HG03103 (cell line): ENCODE measurements around the gene TOR1A.
"Not testable (repeated sequence)": the region's sequence is repeated elsewhere in the genome, so short reads cannot be mapped to it uniquely, and the experiment has no call there.

Source experiments
- ATAC-seq: cut with Tn5 transposase; IDR thresholded peaks from one replicate; pipeline ENCODE4 v1.9.1; 2021; ENCODE audit warnings: low read depth; ENCODE audit not compliant: unreplicated experiment

The TOR1A gene

DNA sequence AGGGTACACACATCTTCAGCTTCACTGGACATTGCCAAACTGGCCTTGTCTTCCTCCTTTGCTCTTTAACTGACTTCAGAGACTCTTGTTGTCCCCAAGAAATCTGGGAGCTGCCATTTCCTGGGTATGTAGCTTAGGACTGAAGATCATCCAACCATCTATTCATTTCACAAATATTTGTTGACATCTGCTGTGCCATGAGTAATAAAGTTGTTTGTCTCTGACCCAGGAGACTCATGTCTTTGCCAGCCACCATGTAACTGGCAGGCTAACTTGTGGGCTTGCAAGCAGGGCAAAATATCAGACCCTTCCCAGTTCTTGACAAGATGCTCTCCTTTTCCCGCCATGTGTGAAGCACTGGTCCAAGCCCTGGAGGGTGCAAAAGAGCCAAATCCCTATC is 38.1 kb downstream of the TOR1A start:
- ATAC-seq: no peak

DNA sequence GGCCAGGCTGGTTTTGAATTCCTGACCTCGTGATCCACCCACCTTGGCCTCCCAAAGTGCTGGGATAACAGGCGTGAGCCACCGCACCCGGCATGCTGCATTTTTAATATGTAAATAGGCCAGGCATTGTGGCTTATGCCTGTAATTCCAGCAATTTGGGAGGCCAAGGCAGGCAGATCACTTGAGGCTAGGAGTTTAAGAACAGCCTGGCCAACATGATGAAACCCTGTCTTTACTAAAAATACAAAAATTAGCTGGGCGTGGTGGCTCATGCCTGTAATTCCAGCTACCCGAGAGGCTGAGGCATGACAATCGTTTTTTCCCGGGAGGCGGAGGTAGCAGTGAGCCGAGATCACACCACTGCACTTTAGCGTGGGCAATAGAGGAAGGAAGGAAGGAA is 39.0 kb downstream of the TOR1A start:
- not testable (repeated sequence) for ATAC-seq

DNA sequence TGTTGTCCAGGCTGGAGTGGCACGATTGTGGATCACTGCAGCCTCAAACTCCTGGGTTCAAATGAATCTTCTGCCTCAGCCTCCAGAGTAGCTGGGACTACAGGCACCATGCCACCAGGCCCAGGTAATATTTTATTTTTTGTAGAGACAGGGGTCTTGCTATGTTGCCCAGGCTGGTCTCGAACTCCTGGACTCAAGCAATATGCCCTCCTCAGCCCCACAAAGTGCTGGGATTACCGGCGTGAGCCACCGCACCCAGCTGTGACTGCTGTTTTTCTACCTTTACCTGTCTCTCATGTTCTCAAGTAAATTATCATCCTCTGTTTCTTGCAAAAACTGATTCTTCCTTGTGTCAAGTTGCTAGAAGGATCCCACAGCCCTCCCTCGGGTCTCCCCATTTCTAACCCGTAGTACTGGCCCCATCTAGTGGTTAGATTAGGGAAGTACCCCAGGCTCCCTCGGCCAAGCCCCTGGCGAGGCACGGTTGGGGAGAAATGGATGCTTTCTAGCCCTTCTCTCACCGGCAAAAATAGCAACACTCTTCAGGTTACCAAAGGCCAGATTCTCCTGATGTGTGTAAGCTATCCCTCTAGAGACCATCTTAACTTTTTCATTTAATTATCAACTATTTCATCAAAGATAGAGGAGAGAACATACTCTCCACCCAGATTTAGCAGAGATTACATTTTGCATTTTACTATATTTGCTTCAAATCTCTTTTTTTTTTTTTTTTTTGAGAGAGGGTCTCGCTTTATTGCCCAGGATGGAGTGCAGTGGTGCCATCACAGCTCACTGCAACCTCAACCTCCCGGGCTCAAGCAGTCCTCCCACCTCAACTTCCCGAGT is 40.2 kb downstream of the TOR1A start:
- no peak for ATAC-seq

DNA sequence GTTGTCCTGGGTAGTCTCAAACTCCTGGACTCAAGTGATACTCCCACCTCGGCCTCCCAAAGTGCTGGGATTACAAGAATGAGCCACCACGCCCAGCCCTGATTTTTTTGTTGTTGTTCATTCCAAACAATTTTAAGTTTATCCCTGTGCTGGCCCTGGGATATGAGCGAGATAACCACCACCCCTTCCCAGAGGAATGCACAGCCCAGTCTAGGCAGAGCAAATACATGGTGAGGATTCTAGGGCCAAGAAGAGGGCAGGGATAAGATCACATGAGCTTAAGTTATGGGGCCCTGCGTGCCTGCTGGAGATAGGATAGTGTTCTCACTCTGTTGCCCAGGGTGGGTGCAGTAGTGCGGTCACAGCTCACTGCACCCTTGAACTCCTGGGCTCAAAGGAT is 42.0 kb downstream of the TOR1A start:
- no peak for ATAC-seq

DNA sequence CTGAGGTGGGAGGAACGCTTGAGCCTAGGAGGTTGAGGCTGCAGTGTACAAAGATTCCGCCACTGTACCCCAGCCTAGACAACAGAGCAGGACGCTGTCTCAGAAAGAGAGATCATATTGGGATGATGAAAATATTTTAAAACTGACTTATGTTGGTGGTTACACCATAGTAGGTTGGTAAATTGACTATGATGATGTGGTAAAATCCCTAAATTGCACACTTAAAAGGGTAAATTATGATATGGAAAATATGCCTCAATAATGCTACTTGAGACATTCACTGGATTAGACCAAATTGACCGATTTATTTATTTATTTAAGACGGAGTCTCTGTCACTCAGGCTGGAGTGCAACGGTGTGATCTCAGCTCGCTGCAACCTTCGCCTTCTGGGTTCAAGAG is 42.8 kb downstream of the TOR1A start:
- ATAC-seq: no peak

DNA sequence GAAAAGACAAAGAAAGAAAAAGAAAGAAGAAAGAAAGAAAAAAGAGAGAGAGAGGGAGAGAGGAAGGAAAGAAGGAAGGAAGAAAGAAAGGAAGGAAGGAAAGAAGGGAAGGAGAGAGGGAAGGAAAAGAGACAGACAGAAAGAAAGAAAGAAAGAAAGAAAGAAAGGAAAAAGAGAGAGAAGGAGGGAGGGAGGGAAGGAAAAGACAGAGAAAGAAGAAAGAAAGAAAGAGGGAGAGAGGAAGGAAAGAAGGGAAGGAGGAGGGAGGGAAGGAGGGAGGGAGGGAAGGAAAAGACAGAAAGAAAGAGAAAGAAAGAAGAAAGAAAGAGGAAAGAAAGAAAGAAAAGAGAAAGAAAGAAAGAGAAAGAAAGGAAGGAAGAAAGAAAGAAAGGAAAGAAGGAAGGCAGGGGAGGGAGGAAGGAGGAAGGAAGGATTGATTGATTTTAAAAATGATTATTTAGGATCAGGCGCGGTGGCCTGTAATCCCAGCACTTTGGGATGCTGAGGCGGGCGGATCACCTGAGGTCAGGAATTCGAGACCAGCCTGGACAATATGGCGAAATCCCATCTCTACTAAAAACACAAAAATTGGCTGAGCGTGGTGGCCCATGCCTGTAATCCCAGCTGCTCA is 44.3 kb downstream of the TOR1A start:
- no peak for ATAC-seq

DNA sequence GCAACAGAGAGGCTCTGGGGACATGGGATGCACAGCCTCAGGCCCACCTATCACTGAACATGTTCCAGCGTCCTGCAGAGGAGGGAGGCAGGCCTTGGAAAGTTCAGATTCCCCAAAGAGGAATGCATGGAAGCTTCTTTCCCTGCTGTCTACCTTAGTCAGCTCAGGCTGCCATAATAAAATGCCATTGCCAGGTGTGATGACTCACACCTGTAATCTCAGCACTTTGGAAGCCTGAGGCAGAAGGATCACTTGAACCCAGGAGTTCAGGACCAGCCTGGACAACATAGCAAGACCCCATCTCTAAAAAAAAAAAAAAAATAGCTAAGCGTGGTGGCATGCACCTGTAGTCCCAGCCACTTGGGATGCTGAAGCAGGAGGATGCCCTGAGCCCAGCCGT is 45.5 kb downstream of the TOR1A start:
- ATAC-seq: no peak

DNA sequence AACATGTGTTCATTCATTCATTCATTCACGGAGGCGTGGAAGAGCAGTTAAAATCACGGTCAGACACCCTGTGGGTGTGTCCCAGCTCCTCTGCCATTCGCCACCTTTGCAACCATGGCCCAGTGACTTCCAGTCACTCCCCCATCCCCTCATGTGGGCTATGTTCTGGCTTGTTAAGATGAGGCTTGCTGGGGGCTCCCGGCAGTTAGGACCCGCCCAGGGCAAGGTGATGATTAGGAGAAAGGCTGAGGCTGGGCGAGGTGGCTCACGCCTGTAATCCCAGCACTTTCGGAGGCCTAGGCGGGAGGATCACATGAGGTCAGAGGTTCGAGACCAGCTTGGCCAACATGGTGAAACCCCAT is 46.2 kb downstream of the TOR1A start:
- ATAC-seq: no peak

DNA sequence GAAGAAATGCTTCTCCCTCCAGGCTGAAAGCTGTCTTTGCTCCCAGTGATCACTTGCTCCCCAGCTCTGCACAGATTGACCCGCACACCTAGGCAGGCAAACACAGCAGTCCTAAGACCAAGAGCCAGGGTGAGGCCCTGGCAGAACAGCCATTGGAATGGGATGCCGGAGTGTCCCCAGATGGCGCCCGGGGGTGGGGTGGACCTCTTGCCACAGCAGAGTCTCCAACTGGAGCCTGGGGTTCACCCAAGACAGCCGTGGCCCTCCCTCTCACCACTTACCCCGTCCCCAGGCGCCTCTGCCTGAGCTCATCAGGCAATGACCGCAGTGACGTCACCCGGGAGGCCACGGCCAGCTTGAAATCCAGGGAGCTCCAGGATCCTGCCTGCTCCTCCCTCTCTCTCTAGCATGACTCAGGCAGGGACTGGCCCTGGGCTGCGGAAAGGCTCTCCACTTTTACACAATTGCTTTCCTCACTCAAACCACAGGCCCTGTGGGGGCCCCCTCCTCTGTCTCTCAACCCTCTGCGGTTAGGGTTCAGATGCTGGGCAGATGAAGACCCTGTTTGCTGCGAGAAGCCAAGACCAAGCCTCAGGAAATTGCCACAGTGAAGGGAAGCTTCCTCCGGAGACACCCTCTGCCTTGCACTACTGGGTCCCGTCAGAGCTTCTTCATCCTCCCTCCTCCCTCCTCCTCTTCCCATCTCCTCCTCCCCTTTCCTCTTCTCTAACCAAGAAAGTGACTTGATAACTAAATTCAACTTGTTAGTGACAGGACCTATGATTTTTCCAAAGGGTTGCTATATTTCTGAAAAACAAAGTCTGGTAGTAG is 46.8 kb downstream of the TOR1A start:
- ATAC-seq: no peak

DNA sequence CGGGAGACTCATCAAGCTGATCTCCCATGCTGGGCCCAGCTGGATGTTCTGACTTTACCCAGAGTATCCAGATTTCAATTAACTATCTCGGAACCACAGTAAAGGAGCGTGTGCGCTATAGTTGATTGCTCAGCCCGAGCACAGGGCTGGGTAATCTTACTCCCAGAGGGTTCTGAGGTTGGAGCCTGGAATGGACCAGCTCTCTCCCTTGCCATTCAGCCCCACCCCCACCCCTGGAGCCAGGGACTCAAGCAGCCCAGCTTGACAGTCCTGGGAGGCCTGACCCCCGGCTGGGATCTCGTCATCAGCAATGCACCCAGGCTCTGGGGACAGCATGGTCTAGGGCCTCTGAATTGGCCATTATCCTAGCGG is 47.4 kb downstream of the TOR1A start:
- no peak for ATAC-seq

DNA sequence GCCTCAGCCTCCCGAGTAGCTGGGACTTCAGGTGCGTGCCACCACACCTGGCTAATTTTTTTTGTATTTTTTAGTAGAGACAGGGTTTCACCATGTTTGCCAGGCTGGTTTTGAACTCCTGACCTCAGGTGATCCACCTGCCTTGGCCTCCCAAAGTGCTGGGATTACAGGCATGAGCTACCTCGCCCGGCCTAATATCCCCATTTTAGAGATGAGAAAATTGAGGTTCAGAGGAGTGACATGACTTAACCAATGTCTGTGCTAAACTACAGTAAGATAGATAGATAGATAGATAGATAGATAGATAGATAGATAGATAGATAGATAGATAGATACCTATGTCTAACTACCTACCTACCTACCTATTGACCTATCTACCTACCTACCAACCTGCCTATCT is 47.8 kb downstream of the TOR1A start:
- ATAC-seq: not testable (repeated sequence)

DNA sequence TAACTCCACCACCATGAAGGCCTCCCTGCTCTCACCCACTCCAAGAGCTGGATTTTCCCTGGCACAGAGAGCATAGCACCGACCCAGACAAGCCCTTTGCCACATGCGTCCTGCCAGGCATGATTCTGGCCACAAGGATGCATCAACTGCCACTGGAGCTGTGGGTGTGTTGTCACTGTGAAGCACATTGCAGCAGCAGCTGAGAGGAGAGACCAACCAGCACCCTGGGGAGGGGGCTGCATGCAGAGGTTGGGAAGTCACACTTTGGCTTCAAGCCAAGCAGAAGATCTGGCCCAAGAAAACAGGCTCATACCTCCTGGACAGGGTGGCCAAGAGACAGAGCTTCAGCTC is 48.5 kb downstream of the TOR1A start:
- no peak for ATAC-seq

DNA sequence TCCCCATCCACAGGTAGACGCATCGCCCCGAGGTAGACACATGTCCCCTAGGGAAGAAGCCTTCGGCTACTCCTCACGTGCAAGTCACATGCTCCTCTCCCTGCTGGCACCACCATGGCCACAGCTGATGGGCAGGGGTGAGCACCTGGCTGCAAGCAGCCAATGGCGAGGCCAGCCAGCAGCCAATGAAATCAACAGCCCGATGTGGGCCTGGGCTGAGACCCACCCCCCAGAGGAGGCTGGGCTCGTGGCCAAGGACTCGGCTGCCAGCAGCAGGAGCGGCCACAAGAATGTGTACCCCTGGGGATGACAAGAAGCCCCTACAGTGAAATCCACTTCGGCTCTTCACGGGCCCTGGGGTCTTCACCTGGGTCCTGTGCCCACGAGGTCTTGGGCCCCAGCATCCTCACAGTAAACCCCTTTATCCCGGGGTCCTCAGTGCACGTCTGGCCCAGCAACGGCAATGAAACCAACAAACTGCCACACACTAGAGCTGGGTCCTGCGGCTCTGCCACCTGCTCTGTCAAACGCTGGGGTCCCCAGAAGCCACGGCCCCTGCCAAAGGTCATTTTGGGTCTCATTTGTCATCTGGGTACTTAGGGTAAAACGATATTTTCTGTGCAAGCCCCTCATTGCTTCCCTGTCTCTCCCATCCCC is 49.0 kb downstream of the TOR1A start:
- ATAC-seq: no peak

DNA sequence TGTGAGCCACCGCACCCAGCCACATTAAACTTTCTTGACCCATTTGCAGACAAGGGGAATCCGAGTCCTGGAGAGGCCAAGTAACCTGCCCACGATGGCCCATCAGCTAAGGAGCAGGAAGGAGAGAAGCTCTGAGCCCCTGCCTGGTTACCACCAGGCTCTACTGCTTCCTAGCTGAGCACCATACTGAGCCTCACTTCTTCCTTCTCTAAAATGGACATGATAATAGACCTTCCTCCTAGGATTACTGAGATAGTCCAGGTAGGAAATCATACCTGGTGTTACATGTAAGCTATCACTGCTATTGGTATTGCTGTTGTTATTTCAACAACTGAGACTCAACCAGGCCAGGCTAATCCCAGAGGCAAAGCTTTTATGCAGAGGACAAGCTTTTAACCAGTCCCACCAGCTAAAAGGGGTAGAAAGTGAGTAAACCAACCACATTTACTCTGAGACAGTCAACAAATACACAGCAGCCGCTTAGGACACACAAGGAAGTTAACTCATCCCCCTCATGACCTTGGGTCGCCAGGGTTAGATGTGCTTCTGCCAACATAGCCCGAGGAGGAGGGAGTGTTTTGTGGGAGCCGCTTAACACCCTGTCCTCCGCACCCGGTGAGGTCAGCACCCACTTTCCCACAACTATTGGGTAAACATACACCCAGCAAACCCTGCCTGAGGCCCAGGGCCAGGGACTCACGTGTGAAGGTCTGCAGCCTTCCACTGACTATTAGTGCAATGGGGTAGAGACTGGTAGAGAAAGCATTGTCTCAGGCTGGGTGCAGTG is 50.5 kb downstream of the TOR1A start:
- no peak for ATAC-seq

DNA sequence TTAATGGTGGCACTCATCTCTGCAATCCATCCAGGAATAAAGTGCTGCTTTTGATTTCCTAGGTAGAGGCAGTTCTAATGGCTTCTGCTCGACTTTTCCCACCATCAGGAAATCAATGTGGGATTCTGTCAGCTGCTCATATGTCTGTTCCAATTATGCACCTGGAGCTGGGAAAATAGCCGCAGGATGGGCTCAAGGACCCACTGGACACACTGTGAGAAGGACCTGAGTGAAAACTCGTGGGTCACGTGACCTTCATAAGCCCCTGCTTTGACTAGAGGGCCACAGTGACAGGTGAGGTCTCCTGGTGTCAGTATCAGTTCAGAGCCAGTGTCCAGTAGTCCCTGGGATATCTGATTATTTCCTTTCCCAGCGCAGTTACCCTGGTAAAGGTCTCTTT is 53.2 kb downstream of the TOR1A start:
- ATAC-seq: no peak

DNA sequence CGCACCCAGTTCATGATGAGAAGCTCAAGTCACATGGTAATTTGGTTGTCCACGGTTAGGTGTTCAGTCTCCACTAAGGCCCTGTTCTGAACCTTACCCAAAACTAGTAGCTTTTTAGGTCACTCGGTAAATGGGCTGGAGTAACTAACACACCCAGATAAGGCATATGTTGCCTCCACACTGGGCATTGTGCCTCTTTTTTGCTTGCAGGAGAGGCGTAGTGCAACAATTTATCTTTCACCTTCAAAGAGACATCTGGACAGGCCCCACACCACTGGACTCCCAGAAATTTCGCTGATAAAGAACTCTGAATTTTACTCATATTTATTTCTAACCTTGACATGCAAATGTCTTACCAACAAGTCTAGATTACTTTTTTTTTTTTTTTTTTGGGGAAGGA is 54.3 kb downstream of the TOR1A start:
- ATAC-seq: no peak

DNA sequence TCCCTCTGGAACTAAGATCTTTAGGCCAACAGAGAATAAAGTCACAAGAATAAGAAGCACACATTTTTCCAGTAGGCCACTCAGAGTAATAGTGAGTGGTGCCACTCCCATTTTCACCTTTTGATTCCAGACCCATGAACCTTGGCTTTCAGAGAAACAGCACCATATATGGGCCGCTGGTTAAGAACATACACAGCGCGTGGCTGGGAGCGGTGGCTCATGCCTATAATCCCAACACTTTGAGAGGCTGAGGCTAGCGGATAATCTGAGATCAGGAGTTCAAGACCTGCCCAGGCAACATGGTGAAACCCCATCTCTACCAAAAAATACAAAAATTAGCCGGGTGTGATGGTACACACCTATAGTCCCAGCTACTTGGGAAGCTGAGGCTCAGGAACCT is 55.5 kb downstream of the TOR1A start:
- ATAC-seq: no peak

DNA sequence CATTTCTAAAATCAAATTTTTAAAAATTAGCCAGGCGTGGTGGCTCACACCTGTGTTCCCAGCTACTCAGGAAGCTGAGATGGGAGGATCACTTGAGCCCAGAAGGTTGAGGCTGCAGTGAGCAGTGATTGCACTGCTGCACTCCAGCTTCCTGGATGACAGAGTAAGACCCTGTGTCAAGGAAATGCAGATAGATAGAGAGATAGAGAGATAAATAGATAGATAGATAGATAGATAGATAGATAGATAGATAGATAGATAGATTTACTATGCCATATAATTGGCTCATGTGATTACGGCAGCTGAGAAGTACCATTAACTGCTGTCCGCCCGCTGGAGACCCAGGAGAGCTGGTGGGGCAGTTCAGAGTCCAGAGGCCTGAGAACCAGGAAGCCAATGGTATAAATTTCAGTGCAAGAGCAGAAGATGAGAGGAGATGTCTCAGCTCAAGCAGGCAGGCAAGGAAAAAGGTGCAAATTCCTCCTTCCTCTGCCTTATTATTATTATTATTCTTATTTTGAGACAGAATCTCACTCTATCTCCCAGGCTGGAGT is 58.1 kb downstream of the TOR1A start:
- no peak for ATAC-seq

DNA sequence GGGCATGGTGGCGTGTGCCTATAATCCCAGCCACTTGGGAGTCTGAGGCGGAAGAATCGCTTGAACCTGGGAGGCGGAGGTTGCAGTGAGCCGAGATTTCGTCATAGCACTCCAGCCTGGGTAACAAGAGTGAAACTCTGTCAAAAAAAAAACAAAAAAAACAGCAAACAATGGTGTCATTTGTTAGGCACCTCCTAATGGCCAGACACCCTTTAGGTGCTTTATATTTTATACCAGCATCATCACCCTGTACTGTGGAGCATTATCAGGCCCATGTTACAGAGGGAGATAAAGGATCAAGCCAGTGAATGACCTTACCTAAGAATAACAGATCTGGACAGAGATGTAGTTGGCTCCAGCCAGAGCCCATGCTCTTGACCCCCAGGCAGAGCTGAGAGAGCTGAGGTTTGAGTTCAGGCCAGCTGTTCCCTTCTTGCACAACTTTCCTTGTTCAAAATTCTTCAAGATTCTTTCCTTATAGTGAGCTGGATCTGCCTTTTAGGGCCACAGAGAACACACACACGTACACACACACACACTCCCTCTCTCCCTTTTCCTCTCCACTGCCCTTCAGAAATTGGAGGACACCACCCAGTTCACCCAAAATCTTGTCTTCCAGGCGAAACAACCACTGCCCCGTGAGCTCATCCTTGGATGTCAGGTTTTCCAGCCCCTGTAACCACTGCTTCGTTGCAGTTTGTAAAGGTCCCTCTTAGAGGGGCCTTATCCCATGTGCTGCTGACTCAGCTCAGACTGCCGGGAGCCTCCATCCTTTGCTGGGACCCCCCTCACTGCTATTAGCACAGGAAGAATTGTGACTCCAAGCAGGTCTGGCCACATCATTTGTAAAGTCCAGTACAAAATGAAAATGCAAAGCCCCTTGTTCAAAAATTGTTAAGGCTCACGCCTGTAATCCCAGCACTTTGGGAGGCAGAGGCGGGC is 60.7 kb downstream of the TOR1A start:
- no peak for ATAC-seq
